Heart right ventricle (tissue), 16 donors: ENCODE data around the gene FAM13B. TPM values are rescaled to one million over a fixed set of nuclear protein-coding genes. Genes with fewer than 3 reads are reported as not detected.

Experiments
- ATAC-seq, 8 donors: fragments of 200-7000 bp; cut with Tn5 transposase; one replicate each; pipeline ENCODE4 v1.9.1; 2020; ENCODE audit warnings: mild to moderate bottlenecking in 8 of 8, moderate library complexity in 8 of 8, moderate number of reproducible peaks in 1 of 8
- DNase-seq, 2 donors: peaks; one replicate each; pipeline ENCODE4 v3.0.0-alpha.2; 2020
- H3K27ac ChIP-seq, 10 donors: fragments of 200-600 bp; sonication (generic) in 2 of 10; one replicate each; pipeline versions ENCODE4 v1.5.0 to v1.8.0; 2020 to 2022; ENCODE audit warnings: mild to moderate bottlenecking in 3 of 10
- H3K27me3 ChIP-seq, 7 donors: fragments of 200-600 bp; one replicate each; pipeline ENCODE4 v1.8.0; 2021 to 2022; ENCODE audit warnings: mild to moderate bottlenecking in 2 of 7
- H3K36me3 ChIP-seq, 9 donors: fragments of 200-600 bp; sonication (generic) in 1 of 9; one replicate each; pipeline versions ENCODE4 v1.5.0 to v1.8.0; 2020 to 2022; ENCODE audit warnings: mild to moderate bottlenecking in 2 of 9
- H3K4me1 ChIP-seq, 9 donors: fragments of 200-600 bp; sonication (generic) in 1 of 9; one replicate each; pipeline versions ENCODE4 v1.5.0 to v1.8.0; 2020 to 2022; ENCODE audit warnings: mild to moderate bottlenecking in 4 of 9
- H3K4me3 ChIP-seq, 10 donors: fragments of 200-600 bp; sonication (generic) in 2 of 10; one replicate each; pipeline versions ENCODE4 v1.5.0 to v1.8.0; 2020 to 2022; ENCODE audit warnings: mild to moderate bottlenecking in 7 of 10, moderate library complexity in 2 of 10
- H3K9me3 ChIP-seq, 11 donors: fragments of 200-600 bp in 10 of 11; sonication (generic) in 2 of 11; one replicate each; pipeline versions ENCODE4 v1.5.0 to v1.8.0; 2013 to 2022; ENCODE audit warnings: mild to moderate bottlenecking in 2 of 11, control low read depth in 1 of 11, moderate library complexity in 1 of 11
- WGBS, 2 donors: extraction: QIAGEN DNeasy Blood & Tissue Kit; methylation state at CpG; one replicate each; pipeline ENCODE4 v1.1.7; 2013; ENCODE audit warnings: inconsistent platforms in 1 of 2; 5-methylcytosine and 5-hydroxymethylcytosine counted together
- intact Hi-C, 10 donors: fragments of 100-400 bp; cut with DNase I; formaldehyde crosslinking; loops; one replicate each; pipeline versions ENCODE4 v1.11.1 to v1.14.2; 2022
- polyA plus RNA-seq, 2 donors: library from polyadenylated mRNA; stranded (reverse); fragments of 200-250 nt; gene quantifications; one replicate each; pipeline ENCODE4 v1.2.3, GENCODE V29; 2013
- total RNA-seq, 10 donors: library from RNA; stranded (reverse); fragmentation: NEBNext Ultra II Directional in 3 of 10; extraction: Animal tissue kit (Norgen Biotek cat#: 25700) in 3 of 10; gene quantifications; one replicate each; pipeline versions ENCODE4 v1.2.1 to v1.2.4, GENCODE V29; 2021 to 2023
- TF ChIP-seq, protein P1 (sequence below), 9 donors: fragments of 200-600 bp; sonication (generic) in 2 of 9; IDR thresholded peaks; one replicate each; pipeline versions ENCODE4 v1.5.0 to v1.8.0; 2021 to 2022; ENCODE audit warnings: antibody characterized with exemption in 9 of 9, mild to moderate bottlenecking in 5 of 9, moderate library complexity in 1 of 9
- donor health status: Arrhythmogenic right ventricular cardiomyopathy.
- donor health status: ischemic (EF 13 %, LVEDD 7.1; RV severe dilation, severe dysfunction).
- donor health status: healthy with polysubstance abuse.
- donor health status: DM: no; HTN: yes; CAD: no.
- donor health status: DM: no; HTN: no; CAD: no.
- donor health status: ischemic (EF 25% LVEDD 6.9; RV normal size, moderate dysfunction).
- donor health status: ischemic (EF 25% LVEDD 5.7; RV mildly dilated, moderate dysfunction).
- donor health status: healthy.
- donor health status: DM: yes; HTN: yes; CAD: no.
- donor health status: Ischemic cardiomyopathy.
- donor health status: ischemic (EF 35%, LVEDD 5.7; RV mildly dilated, moderate dysfunction).
- donor health status: nonischemic (EF 11% LVEDD 7.7; RV severe dilation, severe dysfunction).
- donor health status: DM: yes; HTN: yes; CAD: no.
- donor health status: PGD.
- donor health status: ischemic (EF 29% LVEDD 5.4; RV normal size, mild dysfunction).
- donor health status: nonischemic (EF 23%, LVEDD 6.1; RV moderate dilation, normal function).

FAM13B gene
- total and polyA plus RNA-seq, 12 donors = 8.8 to 47.4 (median 31.6) TPM

- 53 to 57% methylated on average over 1 of the region's 1 CpG for WGBS, 2 donors
- intact Hi-C loops = loop anchor here in 1 of 10 donors (10.0 kb wide), 1 partner anchor 163 kb away; no protein-coding TSS in a partner anchor
- TF ChIP-seq, protein P1, sequence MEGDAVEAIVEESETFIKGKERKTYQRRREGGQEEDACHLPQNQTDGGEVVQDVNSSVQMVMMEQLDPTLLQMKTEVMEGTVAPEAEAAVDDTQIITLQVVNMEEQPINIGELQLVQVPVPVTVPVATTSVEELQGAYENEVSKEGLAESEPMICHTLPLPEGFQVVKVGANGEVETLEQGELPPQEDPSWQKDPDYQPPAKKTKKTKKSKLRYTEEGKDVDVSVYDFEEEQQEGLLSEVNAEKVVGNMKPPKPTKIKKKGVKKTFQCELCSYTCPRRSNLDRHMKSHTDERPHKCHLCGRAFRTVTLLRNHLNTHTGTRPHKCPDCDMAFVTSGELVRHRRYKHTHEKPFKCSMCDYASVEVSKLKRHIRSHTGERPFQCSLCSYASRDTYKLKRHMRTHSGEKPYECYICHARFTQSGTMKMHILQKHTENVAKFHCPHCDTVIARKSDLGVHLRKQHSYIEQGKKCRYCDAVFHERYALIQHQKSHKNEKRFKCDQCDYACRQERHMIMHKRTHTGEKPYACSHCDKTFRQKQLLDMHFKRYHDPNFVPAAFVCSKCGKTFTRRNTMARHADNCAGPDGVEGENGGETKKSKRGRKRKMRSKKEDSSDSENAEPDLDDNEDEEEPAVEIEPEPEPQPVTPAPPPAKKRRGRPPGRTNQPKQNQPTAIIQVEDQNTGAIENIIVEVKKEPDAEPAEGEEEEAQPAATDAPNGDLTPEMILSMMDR (IDR thresholded peaks at IDR 0.05) = no peak
- Histone ChIP-seq H3K4me1 (peaks cover 0 to 27% (median 8%) of the 10 kb centered on the region in 9 donors), H3K36me3 (peaks cover 0 to 77% (median 48%) of the 10 kb centered on the region in 9 donors), H3K27me3 (no peaks in the 10 kb centered on the region), H3K9me3 (no peaks in the 10 kb centered on the region), H3K27ac (no peak overlapping the region), H3K4me3 (no peak overlapping the region)
- ATAC-seq = no peak
- DNase-seq = no peak
Measured at GRCh38 chr5:137937994-137938750, 94.7 kb downstream of the FAM13B start.

DNA sequence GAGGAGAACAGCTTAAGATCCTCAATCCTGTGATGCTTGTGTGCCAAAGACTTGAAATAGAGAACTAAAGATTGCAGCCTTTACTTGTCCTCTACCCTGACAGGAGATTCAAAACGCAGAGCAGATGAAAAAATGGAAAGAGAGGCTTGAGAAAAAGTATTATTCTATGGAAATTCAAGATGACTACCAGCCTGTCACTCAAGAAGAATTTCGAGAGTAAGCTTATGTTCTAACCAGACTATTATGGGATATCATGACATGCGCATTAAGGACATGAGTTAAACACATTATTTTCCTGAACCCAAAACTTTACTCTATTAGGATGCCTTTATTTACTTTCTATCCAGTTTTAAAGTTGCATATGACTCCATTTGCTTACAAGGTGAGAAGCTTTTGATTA is 97.2 kb downstream of the FAM13B start:
- Histone ChIP-seq H3K4me3 (no peak overlapping the region), H3K27me3 (no peaks in the 10 kb centered on the region), H3K36me3 (peaks cover 0 to 53% (median 28%) of the 10 kb centered on the region in 9 donors), H3K4me1 (peaks cover 0 to 31% (median 17%) of the 10 kb centered on the region in 9 donors), H3K27ac (peak overlapping the region in 6 of 10 donors; percentile 2 to 30 (median 20)), H3K9me3 (no peaks in the 10 kb centered on the region)
- no peak for ATAC-seq
- WGBS, 2 donors = 75 to 77% methylated on average over 3 of the region's 3 CpGs
- TF ChIP-seq, protein P1 (IDR thresholded peaks at IDR 0.05) = no peak
- DNase-seq = no peak
- intact Hi-C loops = loop anchor here in 1 of 10 donors (10.0 kb wide), 1 partner anchor 161 kb away; no protein-coding TSS in a partner anchor

GRCh38 chr5:137935190-137935589 is 97.7 kb downstream of the FAM13B start:
- 64 to 73% methylated on average over 1 of the region's 1 CpG for WGBS, 2 donors
- intact Hi-C loops = loop anchor here in 1 of 10 donors (10.0 kb wide), 1 partner anchor 160 kb away; no protein-coding TSS in a partner anchor
- ATAC-seq (peak in 1 of 8 donors; percentile 39), DNase-seq (no peak)
- Histone ChIP-seq H3K27ac (peak overlapping the region in 5 of 10 donors; percentile 2 to 30 (median 18)), H3K4me3 (no peak overlapping the region), H3K4me1 (peaks cover 0 to 31% (median 17%) of the 10 kb centered on the region in 9 donors), H3K9me3 (no peaks in the 10 kb centered on the region), H3K27me3 (no peaks in the 10 kb centered on the region), H3K36me3 (peaks cover 0 to 47% (median 25%) of the 10 kb centered on the region in 9 donors)
- TF ChIP-seq, protein P1 (IDR thresholded peaks at IDR 0.05) = no peak

GRCh38 chr5:137933491-137933911 is 99.4 kb downstream of the FAM13B start:
- no peak overlapping the region for H3K4me3 ChIP-seq
- H3K9me3 ChIP-seq = no peaks in the 10 kb centered on the region
- TF ChIP-seq, protein P1 (IDR thresholded peaks at IDR 0.05) = no peak
- no peaks in the 10 kb centered on the region for H3K27me3 ChIP-seq
- ATAC-seq (peak in 7 of 8 donors; percentile 32 to 60 (median 50)), DNase-seq (no peak)
- H3K4me1 ChIP-seq = peaks cover 0 to 31% (median 17%) of the 10 kb centered on the region in 9 donors
- peak overlapping the region in 7 of 10 donors; percentile 17 to 63 (median 41) for H3K27ac ChIP-seq
- 16 to 26% methylated on average over 3 of the region's 3 CpGs for WGBS, 2 donors
- intact Hi-C loops = loop anchor here in 1 of 10 donors (10.0 kb wide), 1 partner anchor 159 kb away; no protein-coding TSS in a partner anchor
- H3K36me3 ChIP-seq = peaks cover 0 to 38% (median 10%) of the 10 kb centered on the region in 9 donors
